Activated CD8-positive, alpha-beta memory T cell treated with anti-CD3 and anti-CD28 coated beads for 24 hours (primary cell): ENCODE data around the gene ARHGAP42.
"Not testable (repeated sequence)": the region's sequence is repeated elsewhere in the genome, so short reads cannot be mapped to it uniquely, and the experiment has no call there.

ENCODE experiments used
- DNase-seq: peaks from one replicate; pipeline ENCODE4 v3.0.0-alpha.2; 2020

The ARHGAP42 gene

GRCh38 chr11:100687054-100687629 is at the start of gene ARHGAP42:
TSS of gene ARHGAP42 (plus strand) at chr11:100687288. CDS start at chr11:100687679, 391 bp downstream.
- peak; percentile 61 for DNase-seq

GRCh38 chr11:100637706-100638105 is 49.4 kb upstream of the ARHGAP42 start:
- no peak for DNase-seq

DNA sequence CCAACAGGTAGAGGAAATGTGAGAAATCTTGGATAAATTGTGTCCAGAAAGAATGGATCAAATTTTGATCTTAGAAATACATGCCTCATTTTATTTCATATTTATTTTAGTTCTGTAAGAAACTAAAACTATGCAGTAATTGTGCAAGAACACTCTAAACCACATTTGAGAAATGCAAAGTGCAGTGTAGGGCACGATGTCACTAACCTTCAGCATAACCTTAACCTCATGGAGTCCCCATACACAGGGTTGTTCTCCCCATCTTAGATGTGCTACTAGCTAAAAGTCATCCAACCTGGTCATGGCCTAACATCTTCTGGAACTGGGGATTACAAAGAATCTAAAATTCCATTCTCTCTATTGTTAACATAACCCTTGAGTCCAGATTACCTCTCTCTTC is 48.4 kb upstream of the ARHGAP42 start:
- no peak for DNase-seq

DNA sequence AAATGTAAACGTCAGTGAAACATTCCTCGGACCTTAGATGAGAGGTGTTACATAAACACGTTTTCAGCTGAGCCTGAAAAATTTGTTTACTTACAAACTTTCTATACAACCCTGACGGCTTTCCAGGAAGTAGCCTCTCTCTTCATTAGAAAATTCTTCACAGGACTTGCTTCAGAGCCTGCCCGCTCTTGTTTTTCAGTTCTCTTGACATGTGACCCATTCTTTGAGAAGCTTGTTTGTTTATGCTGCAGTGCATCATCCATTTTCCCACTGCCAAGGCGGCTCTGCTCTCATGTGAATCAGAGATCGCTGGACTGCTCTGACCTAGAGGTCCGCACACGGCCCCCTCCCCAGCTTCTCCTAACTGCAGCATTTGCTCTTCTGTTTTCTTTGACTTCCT is 47.9 kb upstream of the ARHGAP42 start:
- no peak for DNase-seq

DNA sequence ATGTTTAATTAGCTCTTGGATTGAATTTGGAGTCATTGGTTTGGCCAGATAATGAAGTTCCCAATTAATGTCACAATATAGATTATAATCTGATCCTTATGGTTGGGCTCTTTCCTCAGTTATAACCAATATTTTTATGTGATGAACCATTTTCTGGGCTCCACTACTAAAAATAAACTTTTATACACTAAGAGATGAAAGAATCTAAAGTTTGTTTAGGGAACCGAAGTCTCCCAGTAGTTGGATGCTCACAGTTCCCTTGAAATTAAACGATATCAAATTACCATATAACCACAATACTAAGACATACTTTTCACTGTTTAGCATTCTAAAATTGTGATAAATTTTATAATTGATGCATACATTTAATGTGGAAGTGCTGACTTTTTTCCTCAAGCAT is 47.0 kb upstream of the ARHGAP42 start:
- DNase-seq, result no peak

DNA sequence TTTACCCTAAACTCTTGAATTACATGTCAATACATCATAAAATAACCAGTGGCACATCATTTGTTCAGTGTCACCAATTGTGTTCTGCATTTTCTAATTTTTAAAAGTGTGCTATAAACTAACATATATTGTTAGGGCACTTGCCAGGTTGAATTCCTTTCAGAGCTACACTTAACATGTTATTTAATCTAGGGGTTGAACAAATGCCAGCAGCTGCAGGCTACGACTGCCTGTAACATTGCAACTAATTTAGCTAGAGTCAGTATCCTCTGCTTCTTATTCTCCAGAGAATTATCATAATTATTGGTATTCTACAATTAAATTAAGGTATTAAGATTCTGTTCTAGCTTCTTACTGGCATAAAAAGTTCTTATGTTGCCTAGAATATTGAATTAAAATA is 46.4 kb upstream of the ARHGAP42 start:
- DNase-seq, result no peak

DNA sequence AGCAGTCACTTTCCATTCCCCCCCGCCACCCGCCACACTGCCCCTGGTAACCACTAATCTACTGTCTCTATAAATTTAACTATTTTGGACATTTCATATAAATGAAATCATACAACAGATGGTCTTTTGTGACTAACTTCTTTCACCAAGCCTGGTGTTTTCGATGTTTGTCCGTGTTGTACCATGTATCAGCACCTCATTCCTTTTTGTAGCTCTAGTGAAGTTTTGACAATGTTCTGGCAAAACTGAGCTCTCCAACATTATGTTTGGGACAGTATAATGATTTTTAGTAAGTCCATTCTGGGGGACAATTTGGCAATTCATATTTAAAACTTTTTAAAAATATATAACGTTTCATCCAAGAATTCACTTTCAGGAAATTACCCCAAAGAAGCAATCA is 45.6 kb upstream of the ARHGAP42 start:
- no peak for DNase-seq

- DNase-seq, result no peak
Measured at GRCh38 chr11:100646545-100646944, 40.5 kb upstream of the ARHGAP42 start.

DNA sequence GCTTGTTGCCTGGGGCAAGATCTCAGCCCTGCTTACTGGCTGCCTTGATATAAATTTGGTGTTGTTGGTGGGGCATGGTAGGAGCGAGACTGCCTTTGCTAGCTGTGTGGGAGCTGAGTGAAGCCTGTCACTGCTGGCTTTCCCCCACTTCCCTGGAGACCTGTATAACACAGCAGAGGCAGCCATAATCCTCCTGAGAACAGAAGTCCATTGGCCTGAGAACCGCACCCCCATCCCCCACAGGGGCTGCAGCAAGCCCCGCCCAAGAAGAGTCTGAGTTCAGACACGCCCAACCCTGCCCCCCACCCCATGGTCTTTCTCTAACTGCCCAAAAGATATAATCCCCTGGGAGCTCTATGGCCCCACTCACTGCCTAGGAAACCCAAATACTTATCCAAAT is 39.2 kb upstream of the ARHGAP42 start:
- no peak for DNase-seq

DNA sequence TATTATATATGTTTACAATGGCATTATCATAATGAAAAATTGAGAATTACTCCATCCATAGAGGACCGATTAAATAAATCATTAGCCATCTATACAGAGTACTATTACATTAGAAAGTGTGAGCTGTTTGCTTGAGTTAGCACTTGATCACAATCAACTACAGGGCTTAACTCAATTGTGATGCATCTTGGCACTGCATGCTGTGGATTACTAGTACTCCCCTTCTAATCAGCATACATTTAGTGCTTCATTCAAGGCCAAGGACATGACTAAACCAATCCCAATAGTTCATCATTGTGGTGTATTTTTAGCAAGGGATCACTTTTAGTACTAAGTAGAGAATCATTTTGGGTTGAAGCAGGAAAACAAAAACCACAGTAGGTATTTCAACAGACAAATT is 23.5 kb upstream of the ARHGAP42 start:
- DNase-seq, result no peak

- no peak for DNase-seq
Measured at GRCh38 chr11:100663996-100664395, 23.1 kb upstream of the ARHGAP42 start.

GRCh38 chr11:100666816-100667215 is 20.3 kb upstream of the ARHGAP42 start:
- DNase-seq, result not testable (repeated sequence)

DNA sequence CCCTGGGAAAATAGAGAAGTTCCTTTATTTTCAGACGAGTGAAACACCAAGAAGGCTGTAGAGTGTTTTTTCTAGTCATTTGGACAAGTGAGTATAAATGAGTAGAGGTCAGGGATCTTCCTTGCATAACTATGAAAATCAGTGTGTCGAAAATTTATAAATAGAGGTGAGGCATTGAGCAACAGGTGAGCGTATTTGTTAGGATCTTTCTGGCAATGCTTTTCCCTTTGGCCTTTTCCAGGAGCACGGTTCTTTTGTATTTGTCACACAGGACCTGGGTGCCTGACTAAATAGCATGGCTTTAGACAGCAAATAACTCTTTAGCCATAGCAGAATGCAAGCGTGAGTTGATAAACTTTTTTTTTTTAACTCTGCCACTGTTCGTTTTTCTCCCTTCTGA is 19.6 kb upstream of the ARHGAP42 start:
- no peak for DNase-seq

- no peak for DNase-seq
Measured at GRCh38 chr11:100670140-100670539, 16.9 kb upstream of the ARHGAP42 start.

DNA sequence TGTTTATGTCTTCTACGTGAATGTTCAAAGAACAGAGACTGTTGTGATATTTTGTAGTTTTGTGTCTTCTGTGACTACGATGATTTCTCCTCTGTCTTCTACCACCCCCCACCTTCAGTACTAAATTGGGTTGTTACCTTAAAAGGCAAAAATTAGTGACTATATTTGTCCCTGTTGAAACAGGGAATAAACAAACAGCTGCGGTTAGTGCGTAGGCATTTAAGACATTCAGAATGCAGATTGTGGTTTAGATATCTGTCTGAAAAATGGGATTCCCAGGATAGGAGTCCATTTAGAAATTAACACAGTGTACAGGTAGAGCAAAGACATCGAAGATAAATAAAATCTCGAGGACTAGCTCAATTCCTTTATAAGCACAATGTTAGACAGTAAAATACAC is 15.6 kb upstream of the ARHGAP42 start:
- DNase-seq, result no peak

DNA sequence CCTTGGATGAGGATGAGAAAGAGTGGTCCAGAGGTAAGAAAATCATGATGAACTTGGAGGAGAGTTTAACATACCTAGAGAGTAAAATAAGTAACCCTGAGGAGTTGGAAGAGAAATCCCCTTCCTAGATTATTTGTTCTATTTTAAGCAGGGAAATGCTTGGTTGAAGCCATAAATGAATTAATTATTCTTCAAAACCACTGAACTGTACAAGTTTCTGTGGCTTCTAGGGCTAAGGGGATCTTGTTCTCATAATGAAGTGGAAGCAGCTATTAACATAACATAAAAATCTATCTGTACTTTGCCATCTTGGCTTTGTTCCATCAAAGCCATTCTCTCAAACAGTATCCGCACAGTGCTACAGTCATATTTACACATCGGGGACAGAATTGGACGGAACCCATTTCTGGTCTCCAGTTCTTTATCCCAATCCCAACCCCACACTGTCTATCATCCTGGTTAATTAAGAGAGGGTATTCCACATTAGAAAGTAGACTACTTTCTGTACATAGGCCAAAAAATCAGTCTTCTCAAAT is 14.5 kb upstream of the ARHGAP42 start:
- no peak for DNase-seq

- DNase-seq, result no peak
Measured at GRCh38 chr11:100673063-100673462, 14.0 kb upstream of the ARHGAP42 start.

- DNase-seq, result no peak
Measured at GRCh38 chr11:100674212-100674611, 12.9 kb upstream of the ARHGAP42 start.

DNA sequence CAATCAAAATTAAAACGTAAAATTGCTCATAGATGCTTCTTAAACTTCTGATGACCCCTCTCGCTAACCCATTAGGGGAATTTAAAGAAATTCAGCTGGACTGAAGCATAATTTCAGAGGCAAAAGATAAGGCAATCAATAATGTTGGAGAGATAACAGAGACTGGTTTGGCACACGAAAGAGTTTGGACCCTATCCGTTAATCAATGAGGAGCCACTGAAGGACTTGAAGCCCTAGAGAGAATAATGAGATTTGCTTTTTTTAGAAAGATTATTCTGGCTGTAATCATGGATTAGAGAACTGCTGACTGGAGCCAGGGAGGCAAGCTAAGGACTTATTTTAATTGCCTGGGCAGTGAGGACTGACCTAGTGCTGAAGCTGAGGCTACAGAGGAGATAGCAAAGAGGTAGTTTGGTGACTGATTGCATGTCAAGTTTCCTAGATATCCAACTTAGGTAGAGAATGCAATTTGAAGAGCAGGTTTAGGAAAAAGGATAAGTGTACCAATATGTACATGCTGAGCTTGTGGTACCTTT is 11.9 kb upstream of the ARHGAP42 start:
- no peak for DNase-seq

- DNase-seq, result no peak
Measured at GRCh38 chr11:100676901-100677300, 10.2 kb upstream of the ARHGAP42 start.

GRCh38 chr11:100677796-100678195 is 9.3 kb upstream of the ARHGAP42 start:
- DNase-seq, result no peak

DNA sequence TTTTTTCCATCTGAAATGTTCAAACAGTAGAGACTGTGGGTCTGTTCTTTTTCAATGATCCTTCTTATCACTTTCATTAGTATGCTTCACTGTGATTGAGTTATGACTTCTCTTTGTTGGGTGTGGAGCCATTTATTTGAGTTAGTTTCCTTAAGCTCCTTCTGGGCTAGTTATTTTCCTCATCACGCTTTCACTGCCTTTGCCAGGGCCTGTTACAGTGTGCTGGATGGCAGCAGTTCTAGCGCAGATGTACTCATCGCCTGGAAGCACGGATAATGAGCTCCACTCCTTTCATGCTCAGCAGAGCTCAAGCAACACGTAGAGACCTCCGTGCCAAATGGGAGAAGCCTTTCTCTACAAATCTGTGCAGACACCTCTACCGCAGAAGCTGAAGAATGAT is 7.0 kb upstream of the ARHGAP42 start:
- no peak for DNase-seq

DNA sequence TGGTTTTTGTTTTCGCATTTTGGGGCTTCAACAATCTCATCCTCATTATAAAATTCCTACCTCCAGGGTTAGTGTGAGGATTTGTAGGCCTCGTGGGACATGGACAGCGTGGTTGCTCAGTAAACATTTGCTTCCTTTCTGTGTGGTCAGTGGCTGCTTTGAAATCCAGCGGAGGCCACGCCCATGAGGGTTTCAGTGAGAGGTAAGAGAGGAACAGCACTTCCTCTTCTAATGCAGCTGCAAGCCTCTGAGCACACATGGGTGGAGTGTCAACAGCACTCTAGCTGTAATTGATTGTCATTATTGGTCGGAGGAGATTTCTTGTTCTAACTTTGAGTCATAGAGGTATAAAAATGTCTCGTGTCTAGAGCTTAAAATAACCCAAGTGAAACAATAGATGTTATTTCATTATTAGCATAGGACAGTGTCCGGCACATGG is 6.0 kb upstream of the ARHGAP42 start:
- no peak for DNase-seq

- no peak for DNase-seq
Measured at GRCh38 chr11:100682247-100682969, 4.7 kb upstream of the ARHGAP42 start.
